ENCODE results near the gene RCOR3.

- TF ChIP-seq POLR2AphosphoS5 (IDR thresholded peaks at IDR 0.05; ENCODE audit: low read depth, low read length) (no peak), POLR2A (IDR thresholded peaks at IDR 0.05; ENCODE audit: low read depth, low read length) (no peak)
Measured at GRCh38 chr1:211332036-211332616, 73.0 kb downstream of the RCOR3 start.
